ENCODE data around the gene IL17RE.
"Not testable (repeated sequence)": the region's sequence is repeated elsewhere in the genome, so short reads cannot be mapped to it uniquely, and the experiment has no call there.

Gene IL17RE, protein sequence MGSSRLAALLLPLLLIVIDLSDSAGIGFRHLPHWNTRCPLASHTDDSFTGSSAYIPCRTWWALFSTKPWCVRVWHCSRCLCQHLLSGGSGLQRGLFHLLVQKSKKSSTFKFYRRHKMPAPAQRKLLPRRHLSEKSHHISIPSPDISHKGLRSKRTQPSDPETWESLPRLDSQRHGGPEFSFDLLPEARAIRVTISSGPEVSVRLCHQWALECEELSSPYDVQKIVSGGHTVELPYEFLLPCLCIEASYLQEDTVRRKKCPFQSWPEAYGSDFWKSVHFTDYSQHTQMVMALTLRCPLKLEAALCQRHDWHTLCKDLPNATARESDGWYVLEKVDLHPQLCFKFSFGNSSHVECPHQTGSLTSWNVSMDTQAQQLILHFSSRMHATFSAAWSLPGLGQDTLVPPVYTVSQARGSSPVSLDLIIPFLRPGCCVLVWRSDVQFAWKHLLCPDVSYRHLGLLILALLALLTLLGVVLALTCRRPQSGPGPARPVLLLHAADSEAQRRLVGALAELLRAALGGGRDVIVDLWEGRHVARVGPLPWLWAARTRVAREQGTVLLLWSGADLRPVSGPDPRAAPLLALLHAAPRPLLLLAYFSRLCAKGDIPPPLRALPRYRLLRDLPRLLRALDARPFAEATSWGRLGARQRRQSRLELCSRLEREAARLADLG
- total RNA-seq = 0.92 to 4.0 reads per million in 2 donors

DNA sequence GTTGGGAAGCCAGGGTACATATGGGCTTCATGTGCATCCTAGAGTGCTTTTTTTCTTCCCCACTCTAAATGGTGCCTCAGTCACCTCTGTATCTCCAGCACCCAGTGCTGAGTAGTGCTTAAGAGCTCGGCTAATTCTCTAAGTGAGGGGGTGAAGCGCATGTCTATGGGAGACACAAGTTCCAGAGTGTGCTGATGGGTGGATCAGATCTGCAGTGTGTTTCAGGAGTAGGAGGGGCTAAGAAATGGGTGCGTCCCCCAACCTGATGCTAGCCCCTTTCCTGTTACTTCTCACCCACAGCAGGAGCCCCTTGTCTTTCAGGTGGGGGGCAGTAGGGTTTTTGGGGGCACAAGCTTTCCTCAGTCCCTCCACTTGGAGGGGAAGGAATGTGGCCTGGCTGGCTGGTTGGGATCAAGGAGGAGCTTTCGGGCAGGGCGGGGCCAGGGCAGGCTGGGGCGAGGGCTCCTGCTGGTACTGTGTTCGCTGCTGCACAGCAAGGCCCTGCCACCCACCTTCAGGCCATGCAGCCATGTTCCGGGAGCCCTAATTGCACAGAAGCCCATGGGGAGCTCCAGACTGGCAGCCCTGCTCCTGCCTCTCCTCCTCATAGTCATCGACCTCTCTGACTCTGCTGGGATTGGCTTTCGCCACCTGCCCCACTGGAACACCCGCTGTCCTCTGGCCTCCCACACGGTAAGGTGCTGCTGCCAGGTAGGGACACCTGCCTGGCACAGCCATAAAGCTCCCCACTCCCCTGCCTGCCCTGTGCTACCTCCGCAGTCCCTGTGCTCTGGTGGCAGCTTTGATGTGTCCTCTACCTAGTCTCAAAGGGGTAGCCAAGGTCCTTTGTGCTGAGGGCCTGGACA is at the start of gene IL17RE:
Gene IL17RE (plus strand): TSS at position 477 of the 866 bp plus-strand sequence. CDS start 85 bp downstream, at position 562.
- no peak for DNase-seq

GRCh38 chr3:9854291-9854940 is 48.2 kb upstream of the IL17RE start:
- DNase-seq = not testable (repeated sequence)

DNA sequence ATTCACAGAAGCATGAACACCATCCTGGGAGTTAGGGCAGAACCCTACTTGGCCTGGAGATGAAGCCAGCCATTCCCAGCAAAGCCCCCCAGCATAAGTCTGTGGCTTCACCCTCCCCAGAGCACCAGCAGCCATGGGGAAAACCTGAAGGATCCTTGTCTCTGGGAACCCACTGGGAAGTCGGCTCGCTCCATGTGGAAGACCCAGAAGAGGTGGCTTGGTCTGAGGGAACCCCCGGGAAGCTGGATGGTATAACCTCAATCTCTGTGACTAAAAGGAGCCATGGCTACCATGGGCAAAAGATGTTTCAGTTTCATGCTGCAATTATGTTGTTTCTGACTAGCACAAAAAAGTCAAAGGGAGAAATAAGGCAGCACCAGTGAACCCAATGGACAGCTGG is 47.1 kb upstream of the IL17RE start:
- DNase-seq = no peak

DNA sequence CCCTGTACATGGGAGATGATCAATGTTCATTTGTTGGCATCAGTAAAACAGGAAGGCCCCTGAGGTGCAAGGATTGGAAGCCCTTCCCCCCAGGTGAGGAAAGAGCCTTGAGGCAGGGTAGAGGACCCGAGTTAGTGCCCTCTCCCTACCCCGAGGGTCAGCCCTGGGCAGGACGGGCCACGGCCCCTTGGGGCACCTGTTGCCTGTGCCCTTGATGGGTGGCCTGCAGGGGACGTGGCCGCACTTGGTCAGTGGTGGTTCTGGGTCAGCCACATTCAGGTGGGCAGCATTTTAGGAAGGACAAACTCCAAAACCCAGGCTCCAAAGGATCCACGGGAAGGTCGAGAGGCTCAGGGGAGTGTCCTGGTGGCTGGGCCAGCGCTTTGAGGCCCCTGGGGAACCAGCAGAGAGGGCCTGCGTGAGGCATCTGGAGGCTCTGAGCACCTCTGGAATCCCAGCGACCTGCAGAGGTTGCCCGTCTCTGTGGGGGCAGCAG is 43.1 kb upstream of the IL17RE start:
- no peak for DNase-seq

DNA sequence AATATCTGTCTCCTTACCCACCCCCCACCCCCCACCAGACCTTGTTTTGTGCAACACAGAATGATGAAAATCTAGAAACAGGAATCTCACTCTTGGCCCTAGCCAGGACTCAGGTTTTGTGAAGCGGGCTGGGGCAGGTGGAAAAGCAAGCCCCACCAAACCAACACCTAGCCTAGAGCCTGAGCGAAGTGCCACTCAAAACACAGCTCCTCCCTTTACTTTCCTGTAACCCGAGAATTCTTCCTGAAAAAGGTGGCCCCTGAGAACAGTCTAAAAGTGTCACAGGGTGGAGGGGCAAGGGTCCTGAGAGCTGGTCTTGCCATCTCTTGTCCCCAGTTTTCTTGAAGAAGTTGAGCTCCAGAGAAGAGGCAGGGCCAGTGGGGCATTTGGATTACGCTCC is 41.4 kb upstream of the IL17RE start:
- no peak for DNase-seq

DNA sequence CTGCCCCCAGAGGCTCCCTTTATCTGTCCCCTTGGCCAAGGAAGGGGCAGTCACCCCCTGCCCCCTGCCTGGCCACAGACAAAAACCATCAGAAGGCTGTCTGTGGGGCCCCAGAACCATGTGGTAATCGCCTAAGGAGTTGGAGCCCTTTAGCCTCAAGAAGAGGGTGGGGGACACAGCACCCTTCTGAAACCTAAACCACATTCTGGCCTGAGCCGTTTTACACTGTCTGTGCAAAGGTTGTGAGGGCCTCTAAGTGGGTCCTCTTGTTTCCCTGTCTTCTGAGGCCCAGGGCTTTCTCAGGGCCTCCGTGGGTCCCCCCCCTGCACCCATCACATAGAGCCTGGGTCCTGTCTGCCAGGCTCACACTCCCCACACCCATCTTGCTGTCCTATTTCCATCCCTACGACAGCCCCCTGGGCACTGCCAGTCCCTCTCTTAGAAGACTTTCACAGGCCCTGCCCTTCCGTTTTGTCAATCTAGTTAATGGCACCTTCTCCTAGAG is 41.0 kb upstream of the IL17RE start:
- DNase-seq = no peak

DNA sequence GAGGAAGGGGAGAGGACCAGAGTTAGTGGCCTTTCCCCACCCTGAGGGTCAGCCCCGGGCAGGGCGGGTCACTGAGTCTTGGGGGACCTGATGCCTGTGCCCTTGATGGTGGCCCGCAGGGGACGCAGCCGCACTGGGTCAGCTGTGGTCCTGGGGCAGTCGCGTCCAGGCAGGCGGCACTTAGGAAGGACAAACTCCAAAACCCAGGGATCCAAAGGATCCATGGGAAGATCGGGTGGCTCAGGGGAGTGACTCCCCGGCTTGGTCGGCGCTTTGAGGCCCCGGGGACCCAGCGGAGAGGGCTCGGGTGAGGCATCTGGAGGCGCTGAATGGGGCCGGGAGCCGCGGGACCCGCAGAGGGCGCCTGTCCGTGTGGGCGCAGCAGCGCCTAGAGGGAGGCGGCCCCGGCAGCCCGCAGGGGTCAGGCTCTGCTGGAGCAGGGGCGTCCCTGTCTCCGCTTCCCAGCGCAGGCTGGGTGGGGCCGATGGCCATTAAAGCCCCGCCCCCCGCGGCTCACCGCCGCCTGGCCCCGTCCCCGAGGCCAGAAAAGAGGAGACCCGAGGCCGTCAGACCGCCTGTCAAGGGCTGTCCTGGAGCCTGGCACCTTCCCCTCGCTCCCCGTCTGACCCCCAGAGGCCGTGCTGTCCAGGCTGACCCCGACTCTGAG is 40.1 kb upstream of the IL17RE start:
- DNase-seq = peak; percentile 14

DNA sequence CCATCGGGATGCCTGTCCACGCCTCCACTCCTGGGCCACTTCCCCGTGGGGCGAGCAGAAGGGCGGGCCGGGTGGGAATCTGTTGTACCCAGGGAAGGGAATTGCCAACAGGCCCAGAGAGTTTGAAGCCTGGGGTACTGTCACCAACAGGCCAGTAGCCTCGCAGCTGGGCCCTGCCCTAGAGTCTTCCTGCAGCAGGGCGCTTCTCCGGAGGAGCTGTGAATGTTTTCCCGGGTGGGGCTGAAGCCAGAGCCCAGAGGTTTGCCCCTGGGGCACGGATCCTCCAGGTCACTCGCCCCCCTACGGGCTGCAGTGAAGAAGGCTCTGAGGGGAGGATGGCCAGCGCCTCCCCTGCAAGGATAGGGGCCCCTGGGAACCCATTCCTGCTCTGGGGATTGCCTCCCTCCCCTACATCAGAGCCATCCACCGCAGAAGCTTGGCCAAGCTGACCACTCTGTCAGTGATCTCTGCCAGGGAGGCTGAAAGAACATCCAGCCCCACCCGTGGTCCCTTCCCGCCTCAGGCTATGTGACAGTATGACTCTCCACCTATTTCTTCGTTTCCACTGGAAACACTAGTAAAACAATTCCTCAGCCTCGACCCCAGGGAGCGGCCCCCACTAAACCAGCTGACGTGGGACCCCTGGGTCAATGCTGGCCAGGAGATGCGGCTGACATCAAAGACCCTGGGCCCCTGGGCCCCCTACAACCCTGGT is 39.4 kb upstream of the IL17RE start:
- DNase-seq = no peak

DNA sequence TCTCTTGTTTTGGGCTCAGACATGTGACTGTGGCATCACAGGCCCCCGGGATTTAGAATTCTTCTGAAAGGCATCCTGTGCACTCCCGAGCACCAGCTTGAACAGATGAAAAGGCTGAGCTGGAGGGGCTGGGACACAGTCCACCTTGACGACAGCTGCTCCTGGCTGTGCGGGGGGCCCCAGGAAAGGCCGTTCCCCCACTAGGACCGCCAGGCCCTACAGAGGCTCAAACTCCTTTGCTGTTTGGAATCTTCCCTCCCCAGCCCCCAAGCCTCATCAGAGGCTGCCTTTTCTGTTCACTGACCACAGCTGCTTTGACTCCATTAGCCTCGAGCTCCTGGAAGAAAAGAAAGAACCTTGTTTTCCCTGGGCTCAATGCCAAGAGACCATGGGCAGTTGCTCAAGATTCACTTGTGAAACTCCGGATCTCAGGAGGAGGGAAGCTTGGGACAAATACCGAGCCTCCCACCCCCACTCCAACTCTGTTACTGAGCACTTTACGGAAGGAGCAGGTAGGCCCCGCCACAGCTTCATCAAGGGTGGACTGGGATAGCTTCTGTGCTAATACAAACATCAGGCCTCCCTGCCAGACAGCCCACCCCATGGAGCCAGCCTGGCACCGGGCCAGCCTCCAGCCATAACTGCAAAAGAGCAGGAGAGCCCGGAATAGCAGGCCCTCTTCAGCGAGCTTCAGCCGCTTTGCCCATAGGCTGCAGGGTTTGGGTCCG is 38.3 kb upstream of the IL17RE start:
- DNase-seq = no peak

- not testable (repeated sequence) for DNase-seq
These were observed 37.5 kb upstream of the IL17RE start for GRCh38 chr3:9865125-9865637.

- no peak for DNase-seq
These were observed 36.0 kb upstream of the IL17RE start for GRCh38 chr3:9866639-9867038.

- no peak for DNase-seq
These were observed 35.5 kb upstream of the IL17RE start for GRCh38 chr3:9867106-9867505.

DNA sequence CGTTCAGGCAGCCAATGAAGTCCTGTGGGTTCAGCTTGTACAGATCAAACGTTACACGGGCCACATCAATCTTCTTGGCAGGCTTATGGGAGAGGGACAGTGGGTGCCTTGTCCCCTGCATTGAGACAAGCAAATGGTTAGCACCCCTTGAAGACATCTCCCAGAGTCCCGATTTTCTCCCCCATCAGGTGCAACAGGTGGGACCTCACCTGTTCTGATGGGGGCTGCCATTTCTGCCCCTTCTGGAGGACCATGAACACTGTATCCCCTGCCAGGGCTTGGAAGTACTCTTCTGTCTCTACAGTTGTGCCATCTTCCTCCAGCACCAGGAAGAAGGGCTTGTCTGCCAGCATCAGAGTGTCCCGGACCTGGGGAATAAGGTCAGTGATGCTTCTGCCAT is 32.7 kb upstream of the IL17RE start:
- no peak for DNase-seq

- DNase-seq = no peak
These were observed 31.7 kb upstream of the IL17RE start for GRCh38 chr3:9870978-9871377.

GRCh38 chr3:9872067-9872466 is 30.6 kb upstream of the IL17RE start:
- DNase-seq = not testable (repeated sequence)

DNA sequence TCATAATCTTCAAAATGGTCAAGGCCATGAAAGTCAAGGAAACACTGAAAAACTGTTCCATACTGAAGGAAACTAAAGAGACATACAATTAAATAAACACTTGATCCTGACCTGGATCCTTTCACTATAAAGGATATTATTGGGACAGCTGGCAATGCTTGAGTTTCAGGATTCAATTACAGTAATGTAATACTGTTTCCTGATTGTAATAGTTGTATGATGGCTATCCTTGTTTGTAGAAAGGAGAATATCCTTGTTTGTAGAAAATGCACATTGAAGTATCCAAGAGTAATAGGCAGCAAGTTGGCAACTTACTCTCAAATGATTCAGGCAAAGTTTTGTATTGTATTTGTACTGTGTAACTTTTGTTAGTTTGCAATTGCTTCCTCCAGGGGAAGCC is 27.2 kb upstream of the IL17RE start:
- no peak for DNase-seq

DNA sequence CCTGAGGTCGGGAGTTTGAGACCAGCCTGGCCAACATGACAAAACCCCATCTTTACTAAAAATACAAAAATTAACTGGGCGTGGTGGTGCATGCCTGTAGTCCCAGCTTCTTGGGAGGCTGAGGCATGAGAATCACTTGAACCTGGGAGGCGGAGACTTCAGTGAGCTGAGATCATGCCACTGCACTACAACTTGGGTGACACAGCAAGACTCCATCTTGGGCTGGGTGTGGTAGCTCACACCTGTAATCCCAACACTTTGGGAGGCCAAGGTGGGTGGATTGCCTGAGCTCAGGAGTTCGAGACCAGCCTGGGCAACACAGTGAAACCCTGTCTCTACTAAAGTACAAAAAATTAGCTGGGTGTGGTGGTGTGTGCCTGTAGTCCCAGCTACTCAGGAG is 26.4 kb upstream of the IL17RE start:
- DNase-seq = not testable (repeated sequence)

- DNase-seq = no peak
These were observed 25.7 kb upstream of the IL17RE start for GRCh38 chr3:9876991-9877390.

DNA sequence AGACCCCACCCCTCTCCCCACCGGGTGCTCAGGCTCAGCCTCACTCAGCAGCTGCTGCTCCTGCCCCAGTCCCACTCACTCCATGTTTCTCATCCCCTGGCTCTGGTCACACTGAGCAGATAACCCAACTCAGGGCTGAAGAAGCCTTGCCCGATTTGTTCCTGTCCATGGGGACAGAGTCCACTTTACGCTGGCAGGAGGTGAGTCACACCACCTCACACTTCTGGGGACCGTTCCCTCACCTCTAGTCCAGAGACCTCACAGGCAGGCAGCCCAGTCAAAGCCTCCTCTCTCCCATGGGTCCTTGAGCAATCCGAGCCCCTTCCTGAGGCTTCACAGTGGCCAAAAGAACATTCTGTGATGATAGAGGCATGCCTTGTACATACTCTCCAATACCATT is 23.9 kb upstream of the IL17RE start:
- DNase-seq = no peak

All from activated gamma-delta T cell (primary cell).